ENCODE data around the gene POLR2C. TPM values are rescaled to one million over a fixed set of nuclear protein-coding genes. Genes with fewer than 3 reads are reported as not detected.

Gene POLR2C
- total and polyA plus RNA-seq, 2 of the 13 experiments (the other 11 are each of a cell fraction or from before 2014, with no cell fraction given): 104 to 216 TPM

DNA sequence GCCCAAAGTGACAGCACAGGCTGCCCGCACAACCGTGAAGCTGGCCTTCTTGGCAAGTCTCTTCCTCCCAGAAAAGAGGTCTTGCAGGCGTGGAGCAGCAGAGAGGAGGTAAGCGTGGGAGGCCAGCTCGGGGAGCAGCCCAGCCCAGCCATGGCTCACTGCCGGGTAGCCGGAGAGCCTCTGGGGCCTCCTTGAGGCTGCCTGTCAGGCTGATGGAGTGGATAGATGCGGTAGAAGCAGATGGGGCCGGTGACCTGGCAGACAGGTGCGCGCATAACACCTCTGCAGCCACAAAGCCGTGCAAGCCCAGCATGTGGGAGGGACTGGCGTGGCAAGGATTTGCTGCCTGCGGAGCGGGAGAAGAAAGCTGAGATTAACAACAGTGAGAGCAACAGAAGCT, 40.9 kb downstream of the POLR2C start:
- H4K20me1 ChIP-seq (ENCODE audit: insufficient read depth, low read length): no peaks in the 10 kb centered on the region
- 45% methylated on average over 8 of the region's 15 CpGs for WGBS (ENCODE audit: low lambda C conversion rate)
- in situ Hi-C loops (cut with HindIII; ENCODE audit: extremely low pct_ligation_motif_present, low pct_unique_long_range_greater_than_20kb) (no loop called here), intact Hi-C loops (cut with micrococcal nuclease; ENCODE audit: unreplicated experiment) (no loop called here)
- TF ChIP-seq, protein P1, sequence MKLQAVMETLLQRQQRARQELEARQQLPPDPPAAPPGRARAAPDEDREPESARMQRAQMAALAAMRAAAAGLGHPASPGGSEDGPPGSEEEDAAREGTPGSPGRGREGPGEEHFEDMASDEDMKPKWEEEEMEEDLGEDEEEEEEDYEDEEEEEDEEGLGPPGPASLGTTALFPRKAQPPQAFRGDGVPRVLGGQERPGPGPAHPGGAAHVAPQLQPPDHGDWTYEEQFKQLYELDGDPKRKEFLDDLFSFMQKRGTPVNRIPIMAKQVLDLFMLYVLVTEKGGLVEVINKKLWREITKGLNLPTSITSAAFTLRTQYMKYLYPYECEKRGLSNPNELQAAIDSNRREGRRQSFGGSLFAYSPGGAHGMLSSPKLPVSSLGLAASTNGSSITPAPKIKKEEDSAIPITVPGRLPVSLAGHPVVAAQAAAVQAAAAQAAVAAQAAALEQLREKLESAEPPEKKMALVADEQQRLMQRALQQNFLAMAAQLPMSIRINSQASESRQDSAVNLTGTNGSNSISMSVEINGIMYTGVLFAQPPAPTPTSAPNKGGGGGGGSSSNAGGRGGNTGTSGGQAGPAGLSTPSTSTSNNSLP (IDR thresholded peaks at IDR 0.05; ENCODE audit: low read depth, low read length): no peak
- TF ChIP-seq, protein P2, sequence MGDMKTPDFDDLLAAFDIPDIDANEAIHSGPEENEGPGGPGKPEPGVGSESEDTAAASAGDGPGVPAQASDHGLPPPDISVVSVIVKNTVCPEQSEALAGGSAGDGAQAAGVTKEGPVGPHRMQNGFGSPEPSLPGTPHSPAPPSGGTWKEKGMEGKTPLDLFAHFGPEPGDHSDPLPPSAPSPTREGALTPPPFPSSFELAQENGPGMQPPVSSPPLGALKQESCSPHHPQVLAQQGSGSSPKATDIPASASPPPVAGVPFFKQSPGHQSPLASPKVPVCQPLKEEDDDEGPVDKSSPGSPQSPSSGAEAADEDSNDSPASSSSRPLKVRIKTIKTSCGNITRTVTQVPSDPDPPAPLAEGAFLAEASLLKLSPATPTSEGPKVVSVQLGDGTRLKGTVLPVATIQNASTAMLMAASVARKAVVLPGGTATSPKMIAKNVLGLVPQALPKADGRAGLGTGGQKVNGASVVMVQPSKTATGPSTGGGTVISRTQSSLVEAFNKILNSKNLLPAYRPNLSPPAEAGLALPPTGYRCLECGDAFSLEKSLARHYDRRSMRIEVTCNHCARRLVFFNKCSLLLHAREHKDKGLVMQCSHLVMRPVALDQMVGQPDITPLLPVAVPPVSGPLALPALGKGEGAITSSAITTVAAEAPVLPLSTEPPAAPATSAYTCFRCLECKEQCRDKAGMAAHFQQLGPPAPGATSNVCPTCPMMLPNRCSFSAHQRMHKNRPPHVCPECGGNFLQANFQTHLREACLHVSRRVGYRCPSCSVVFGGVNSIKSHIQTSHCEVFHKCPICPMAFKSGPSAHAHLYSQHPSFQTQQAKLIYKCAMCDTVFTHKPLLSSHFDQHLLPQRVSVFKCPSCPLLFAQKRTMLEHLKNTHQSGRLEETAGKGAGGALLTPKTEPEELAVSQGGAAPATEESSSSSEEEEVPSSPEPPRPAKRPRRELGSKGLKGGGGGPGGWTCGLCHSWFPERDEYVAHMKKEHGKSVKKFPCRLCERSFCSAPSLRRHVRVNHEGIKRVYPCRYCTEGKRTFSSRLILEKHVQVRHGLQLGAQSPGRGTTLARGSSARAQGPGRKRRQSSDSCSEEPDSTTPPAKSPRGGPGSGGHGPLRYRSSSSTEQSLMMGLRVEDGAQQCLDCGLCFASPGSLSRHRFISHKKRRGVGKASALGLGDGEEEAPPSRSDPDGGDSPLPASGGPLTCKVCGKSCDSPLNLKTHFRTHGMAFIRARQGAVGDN (CRISPR knock-in tag; IDR thresholded peaks at IDR 0.05): peak; percentile 19; the same call in 1 of the 2 replicates
- ATAC-seq (peak; percentile 28; the same call in 2 of the 3 replicates), FAIRE-seq (no peak), DNase-seq (ENCODE audit: low spot score) (no peak)
- H3K9me3 ChIP-seq (ENCODE audit: low read length): no peaks in the 10 kb centered on the region
- H3K4me1 ChIP-seq (ENCODE audit: insufficient read depth, low read length): peaks cover 31% of the 10 kb centered on the region
- no peaks in the 10 kb centered on the region for H3K36me3 ChIP-seq (replicated peaks in 1 of 2; ENCODE audit: control insufficient read depth in 1 of 2, insufficient read depth in 2 of 2, low read length in 2 of 2)
- ChIA-PET POLR2A (interaction anchor here (1.1 kb wide), 1 partner anchor 32 kb away, joined by 3 read pairs; no protein-coding TSS in a partner anchor), CTCF (ENCODE audit: low intra/inter-chr PET ratio, low total read pairs) (no interaction called here)
- peaks cover 10 to 53% of the 10 kb centered on the region in 2 experiments; a peak in 4 of 5 replicates for H3K27me3 ChIP-seq (ENCODE audit: control insufficient read depth in 1 of 2, insufficient read depth in 2 of 2, low read length in 2 of 2)
- no peaks in the 10 kb centered on the region for H3K79me2 ChIP-seq (ENCODE audit: insufficient read depth, low read length)
- H3K9ac ChIP-seq (ENCODE audit: insufficient read depth, low read depth, low read length): no peak overlapping the region
- H3K27ac ChIP-seq (ENCODE audit: extremely low read length, insufficient read depth, low read length): no peak overlapping the region
- BruUV-seq (replicated peaks): no TSS peak
- H3K4me2 ChIP-seq (ENCODE audit: low read depth, low read length): no peak overlapping the region
- H2AFZ ChIP-seq (ENCODE audit: low read length): no peak overlapping the region
- H3K4me3 ChIP-seq (replicated peaks in 1 of 3; ENCODE audit: insufficient read depth in 1 of 3, low read depth in 2 of 3, low read length in 3 of 3): no peak overlapping the region
